Raji (cell line): ENCODE data around the gene SLC39A7.

Experiments
- POLR2A ChIP-seq: IDR thresholded peaks from 2 replicates; pipeline ENCODE4 v1.6.1; 2011; ENCODE audit warnings: low read depth, low read length, control low read depth; ENCODE audit not compliant: insufficient read depth

SLC39A7 gene

DNA sequence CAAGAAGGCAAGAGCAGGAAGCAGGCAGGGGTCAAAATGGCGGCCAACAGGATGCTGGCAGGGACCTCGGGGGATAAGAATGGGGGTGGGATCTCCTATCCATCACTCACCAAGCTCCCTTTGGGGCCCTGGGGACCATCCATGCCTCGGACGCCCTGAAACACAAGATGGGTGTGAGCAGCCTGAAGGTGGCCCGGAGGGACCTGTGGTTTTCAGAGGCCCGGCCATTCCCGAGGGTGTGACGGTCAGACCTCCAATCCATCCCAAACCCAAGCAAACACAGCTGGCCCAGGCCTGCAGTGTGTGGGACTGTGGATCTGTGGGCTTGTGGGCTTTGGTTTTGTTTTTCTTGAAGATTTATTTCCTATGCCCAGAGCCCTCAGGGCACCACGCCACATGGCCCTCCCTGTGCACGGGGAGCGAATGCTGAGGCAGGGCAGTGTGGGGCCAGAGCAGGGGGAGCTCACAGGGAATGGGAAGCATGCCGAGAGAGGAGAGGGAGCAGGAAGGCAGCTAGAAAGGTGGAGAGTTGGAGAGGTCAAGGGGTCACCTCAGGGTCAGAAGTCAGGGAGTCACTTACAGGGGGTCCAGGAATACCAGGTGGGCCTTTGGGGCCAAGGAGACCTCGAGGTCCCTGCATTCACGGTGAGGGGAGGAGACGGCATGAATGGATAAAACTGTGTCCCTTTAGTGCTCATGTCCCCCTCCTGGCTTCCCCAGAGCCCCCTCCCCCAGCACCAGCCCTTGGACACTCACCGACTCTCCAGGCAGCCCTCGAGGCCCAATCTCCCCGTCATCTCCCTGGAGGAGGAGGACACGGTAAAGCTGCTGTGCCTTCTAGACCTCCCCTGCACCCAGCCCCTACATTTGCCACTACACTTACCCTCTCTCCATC is 22.9 kb upstream of the SLC39A7 start:
- no peak for TF ChIP-seq POLR2A

DNA sequence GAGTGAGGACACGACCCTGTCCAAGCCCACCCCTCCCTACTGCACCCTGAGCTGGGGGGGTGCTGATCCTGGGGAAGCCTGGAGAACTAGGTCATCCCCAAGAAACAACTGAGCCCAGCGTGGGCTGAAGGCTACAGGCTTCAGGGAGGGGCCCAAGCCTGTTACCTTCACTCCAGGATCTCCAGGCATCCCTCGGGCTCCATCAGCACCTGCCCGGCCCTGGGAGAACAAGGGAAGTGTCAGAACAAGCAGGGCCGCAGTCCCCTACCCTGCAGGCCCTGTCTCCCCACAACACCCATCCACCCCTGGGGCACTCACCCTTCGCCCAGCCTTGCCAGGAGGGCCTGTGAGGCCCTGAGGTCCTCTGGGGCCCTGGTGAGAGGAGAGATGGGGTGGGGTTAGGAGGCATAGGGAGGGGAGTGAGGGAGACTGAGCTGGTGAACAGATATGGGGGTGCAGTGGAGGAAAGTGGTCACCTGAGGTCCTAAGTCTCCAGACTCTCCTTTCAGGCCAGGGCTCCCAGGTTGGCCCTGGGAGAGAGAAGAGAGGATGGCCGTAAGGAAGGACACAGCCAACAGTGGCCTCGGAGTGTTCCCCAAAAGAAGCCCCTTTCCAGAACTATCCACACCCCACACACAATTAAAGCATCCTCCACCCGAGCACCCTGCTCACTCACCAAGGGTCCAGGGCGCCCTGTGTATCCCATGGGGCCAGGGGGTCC is 21.8 kb upstream of the SLC39A7 start:
- no peak for TF ChIP-seq POLR2A

- TF ChIP-seq POLR2A = no peak
Measured at GRCh38 chr6:33181141-33181540, 19.5 kb upstream of the SLC39A7 start.

- no peak for TF ChIP-seq POLR2A
Measured at GRCh38 chr6:33183071-33183683, 17.5 kb upstream of the SLC39A7 start.

DNA sequence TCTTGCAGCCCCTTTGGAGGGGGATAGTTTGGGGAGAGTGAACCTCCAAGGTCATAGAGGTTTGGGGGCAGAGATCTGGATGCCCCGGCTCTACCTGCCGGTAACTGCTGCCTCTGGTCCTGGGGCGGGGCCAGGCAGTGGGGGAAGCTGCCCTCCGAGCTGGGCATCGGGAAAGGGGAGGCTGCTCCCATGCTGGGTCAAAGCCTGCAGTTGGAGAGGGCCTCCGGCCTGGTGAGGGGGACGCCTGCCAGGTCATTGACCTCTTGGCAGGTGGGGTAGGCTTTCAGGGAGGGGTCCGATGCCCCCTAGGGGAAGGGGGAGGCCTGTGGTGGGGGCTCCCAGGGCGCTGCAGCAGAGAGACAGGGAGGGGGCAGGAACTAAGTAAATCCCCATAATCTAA is 15.5 kb upstream of the SLC39A7 start:
- TF ChIP-seq POLR2A = no peak

GRCh38 chr6:33185654-33186187 is 14.9 kb upstream of the SLC39A7 start:
- no peak for TF ChIP-seq POLR2A

- TF ChIP-seq POLR2A = no peak
Measured at GRCh38 chr6:33187809-33188208, 12.9 kb upstream of the SLC39A7 start.

DNA sequence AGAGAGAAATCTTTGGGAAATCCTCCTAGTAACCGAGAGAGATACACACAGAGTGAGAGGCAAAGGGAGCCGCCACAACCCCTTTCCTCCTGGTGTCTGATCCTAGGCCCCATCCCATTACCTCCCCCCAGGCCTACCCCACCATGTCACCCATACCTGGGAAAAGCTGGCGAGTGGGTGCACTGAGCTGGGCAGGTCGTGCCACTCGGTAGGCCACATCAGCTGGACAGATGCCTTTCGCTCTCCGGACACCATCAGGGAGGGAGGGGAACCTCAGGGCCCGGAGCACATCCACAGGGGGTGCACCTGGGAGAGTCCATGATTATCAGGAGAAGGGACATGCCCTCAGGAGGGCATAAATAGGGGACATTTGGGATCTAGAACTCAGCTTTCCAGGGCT is 11.5 kb upstream of the SLC39A7 start:
- no peak for TF ChIP-seq POLR2A

GRCh38 chr6:33189625-33190448 is 10.8 kb upstream of the SLC39A7 start:
- TF ChIP-seq POLR2A = no peak

DNA sequence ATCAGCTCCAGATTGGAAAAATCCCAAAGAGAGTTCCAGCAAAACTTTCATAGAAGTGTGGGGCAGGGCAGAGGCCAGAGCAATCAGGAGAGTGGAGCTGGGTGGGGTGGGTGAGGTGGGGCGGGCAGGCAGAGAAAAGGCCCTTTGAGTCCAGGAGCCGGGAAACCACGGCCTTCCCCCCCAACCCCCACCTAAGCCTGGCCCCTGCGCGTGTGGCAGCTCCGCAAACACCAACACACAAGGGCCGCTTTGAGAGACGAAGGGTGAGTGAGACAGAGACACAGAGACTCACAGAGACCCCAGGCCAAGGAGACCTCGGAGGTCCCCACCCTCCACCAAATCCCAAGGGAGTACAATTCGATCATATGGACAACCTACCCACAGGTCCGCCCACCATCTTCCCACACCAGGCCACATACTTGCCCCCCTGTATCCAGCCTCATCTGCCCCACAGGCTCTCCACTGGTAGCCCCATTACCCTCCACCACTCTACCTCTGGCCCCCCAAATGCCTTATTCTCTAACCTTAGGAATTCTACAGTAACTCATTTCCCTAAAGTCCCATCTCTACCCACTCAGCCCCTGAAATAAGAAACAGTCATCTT is 10.1 kb upstream of the SLC39A7 start:
- no peak for TF ChIP-seq POLR2A

GRCh38 chr6:33191383-33192104 is 9.1 kb upstream of the SLC39A7 start:
- TF ChIP-seq POLR2A = no peak

- TF ChIP-seq POLR2A = no peak
Measured at GRCh38 chr6:33192105-33192646, 8.5 kb upstream of the SLC39A7 start, which contains the start of gene COL11A2. Gene COL11A2 (minus strand): TSS chr6:33192467. CDS start chr6:33192240, 227 bp downstream.
